Sigmoid colon (tissue), 3 donors: ENCODE results near the gene TMEM106A.

ENCODE experiments used
- CTCF ChIP-seq, 4 experiments: fragments of 450-650 bp in 3 of 4; fragments of 200-600 bp in 1 of 4; IDR thresholded peaks; one replicate each; pipeline ENCODE4 v1.5.1; 2016 to 2019; ENCODE audit warnings: antibody characterized with exemption in 4 of 4, mild to moderate bottlenecking in 3 of 4, moderate library complexity in 2 of 4
- POLR2A ChIP-seq, 2 donors: fragments of 450-650 bp; IDR thresholded peaks; one replicate each; pipeline ENCODE4 v1.6.1; 2016; ENCODE audit warnings: antibody characterized with exemption in 2 of 2, mild to moderate bottlenecking in 2 of 2, moderate library complexity in 2 of 2

- TF ChIP-seq CTCF (IDR thresholded peaks at IDR 0.05) (no peak), POLR2A (IDR thresholded peaks at IDR 0.05) (no peak)
Observed at GRCh38 chr17:43219746-43220380, 8.2 kb downstream of the TMEM106A start.
